H9 (cell line): ENCODE data around the gene ZNF816. TPM values are rescaled to one million over a fixed set of nuclear protein-coding genes. Genes with fewer than 3 reads are reported as not detected.

Source experiments
- DNase-seq: peaks from one replicate; pipeline ENCODE4 v3.0.0-alpha.2; 2017
- H2AFZ ChIP-seq: one replicate; pipeline ENCODE4 v1.6.1; 2013; ENCODE audit warnings: mild to moderate bottlenecking, low read length, control low read depth, moderate library complexity
- H2AK5ac ChIP-seq: 2 replicates; pipeline ENCODE4 v1.6.1; 2013; ENCODE audit warnings: low read length, control low read depth, mixed read lengths; ENCODE audit not compliant: insufficient read length
- H2BK120ac ChIP-seq: one replicate; pipeline ENCODE4 v1.6.1; 2013; ENCODE audit warnings: low read depth, mild to moderate bottlenecking, low read length, control low read depth, inconsistent platforms; ENCODE audit not compliant: poor library complexity, severe bottlenecking
- H2BK12ac ChIP-seq: 2 replicates; pipeline ENCODE4 v1.6.1; 2013; ENCODE audit warnings: low read length, control low read depth, mixed read lengths, low read depth; ENCODE audit not compliant: insufficient read length
- H2BK15ac ChIP-seq: 2 replicates; pipeline ENCODE4 v1.6.1; 2013; ENCODE audit warnings: low read depth, low read length, control low read depth
- H2BK20ac ChIP-seq: one replicate; pipeline ENCODE4 v1.6.1; 2013; ENCODE audit warnings: low read depth, mild to moderate bottlenecking, low read length, control low read depth, inconsistent platforms; ENCODE audit not compliant: poor library complexity, severe bottlenecking
- H2BK5ac ChIP-seq: 2 replicates; pipeline ENCODE4 v1.6.1; 2013; ENCODE audit warnings: low read length, control low read depth, mixed read lengths; ENCODE audit not compliant: insufficient read length
- H3K14ac ChIP-seq: 2 replicates; pipeline ENCODE4 v1.6.1; 2013; ENCODE audit warnings: low read length, control low read depth; ENCODE audit not compliant: insufficient read depth
- H3K18ac ChIP-seq: 2 replicates; pipeline ENCODE4 v1.6.1; 2013; ENCODE audit warnings: low read depth, mild to moderate bottlenecking, mixed read lengths, low read length, control low read depth; ENCODE audit not compliant: insufficient read length
- H3K23ac ChIP-seq: 2 replicates; pipeline ENCODE4 v1.6.1; 2013; ENCODE audit warnings: low read length, control low read depth, mixed read lengths, low read depth; ENCODE audit not compliant: insufficient read length
- H3K23me2 ChIP-seq: 2 replicates; pipeline ENCODE4 v1.6.1; 2013; ENCODE audit warnings: low read depth, mild to moderate bottlenecking, mixed read lengths, low read length, control low read depth; ENCODE audit not compliant: insufficient read length, poor library complexity, severe bottlenecking
- H3K27ac ChIP-seq: 2 replicates; pipeline ENCODE4 v1.5.1; 2013; ENCODE audit warnings: low read length, control low read depth, mixed read lengths, low read depth; ENCODE audit not compliant: insufficient read length
- H3K27me3 ChIP-seq: 2 replicates; pipeline ENCODE4 v1.6.1; 2013; ENCODE audit warnings: low read length, control low read depth, inconsistent platforms; ENCODE audit not compliant: insufficient read depth
- H3K4ac ChIP-seq: 2 replicates; pipeline ENCODE4 v1.6.1; 2013; ENCODE audit warnings: low read depth, mild to moderate bottlenecking, control low read depth, inconsistent platforms, low read length, moderate library complexity
- H3K4me1 ChIP-seq: 2 replicates; pipeline ENCODE4 v1.6.1; 2013; ENCODE audit warnings: low read length, control low read depth, inconsistent platforms; ENCODE audit not compliant: insufficient read depth
- H3K4me2 ChIP-seq: 2 replicates; pipeline ENCODE4 v1.6.1; 2013; ENCODE audit warnings: low read length, control low read depth, mixed read lengths; ENCODE audit not compliant: insufficient read length, insufficient read depth
- H3K56ac ChIP-seq: 2 replicates; pipeline ENCODE4 v1.6.1; 2013; ENCODE audit warnings: low read depth, mild to moderate bottlenecking, mixed read lengths, low read length, control low read depth; ENCODE audit not compliant: insufficient read length
- H3K79me1 ChIP-seq: 2 replicates; pipeline ENCODE4 v1.6.1; 2013; ENCODE audit warnings: low read depth, mild to moderate bottlenecking, moderate library complexity, low read length, control low read depth, inconsistent platforms; ENCODE audit not compliant: insufficient read depth, poor library complexity, severe bottlenecking
- H3K79me2 ChIP-seq: 2 replicates; pipeline ENCODE4 v1.6.1; 2013; ENCODE audit warnings: low read length, control low read depth, inconsistent platforms; ENCODE audit not compliant: insufficient read depth
- H3K9ac ChIP-seq: 2 replicates; pipeline ENCODE4 v1.6.1; 2013; ENCODE audit warnings: low read length, control low read depth, mixed read lengths; ENCODE audit not compliant: insufficient read length; ENCODE audit errors: extremely low read depth
- H3K9me3 ChIP-seq: one replicate; pipeline ENCODE4 v1.6.1; 2013; ENCODE audit warnings: low read depth, low read length, inconsistent platforms; ENCODE audit not compliant: control insufficient read depth
- H3T11ph ChIP-seq: one replicate; pipeline ENCODE4 v1.6.1; 2013; ENCODE audit warnings: mild to moderate bottlenecking, low read length, control low read depth, inconsistent platforms
- H4K20me1 ChIP-seq: one replicate; pipeline ENCODE4 v1.6.1; 2013; ENCODE audit not compliant: control insufficient read depth, insufficient read length, insufficient read depth
- H4K5ac ChIP-seq: 2 replicates; pipeline ENCODE4 v1.6.1; 2013; ENCODE audit warnings: low read depth, mild to moderate bottlenecking, mixed read lengths, low read length, control low read depth; ENCODE audit not compliant: insufficient read length
- H4K8ac ChIP-seq: replicated peaks from 2 replicates; pipeline ENCODE4 v1.6.1; 2013; ENCODE audit warnings: low read length, control low read depth, mixed read lengths, low read depth; ENCODE audit not compliant: insufficient read length
- H4K91ac ChIP-seq: 2 replicates; pipeline ENCODE4 v1.6.1; 2013; ENCODE audit warnings: low read depth, mild to moderate bottlenecking, moderate library complexity, mixed read lengths, low read length, control low read depth; ENCODE audit not compliant: insufficient read length
- H3K27ac Mint-ChIP-seq, 3 experiments: 2 replicates in 2 of 3; 3 replicates in 1 of 3; pipeline ENCODE4 v1.8.0; 2020 to 2021; ENCODE audit warnings: mixed read lengths in 3 of 3, mild to moderate bottlenecking in 1 of 3, moderate library complexity in 1 of 3
- H3K27me3 Mint-ChIP-seq: 2 replicates; pipeline ENCODE4 v1.8.0; 2021; ENCODE audit warnings: low read depth, mild to moderate bottlenecking, moderate library complexity, mixed read lengths
- H3K36me3 Mint-ChIP-seq, 3 experiments: 2 replicates in 2 of 3; 3 replicates in 1 of 3; pipeline ENCODE4 v1.8.0; 2020 to 2021; ENCODE audit warnings: low read depth in 3 of 3, mixed read lengths in 3 of 3; ENCODE audit not compliant: insufficient read depth in 1 of 3
- H3K4me1 Mint-ChIP-seq, 2 experiments: 2 replicates each; pipeline ENCODE4 v1.8.0; 2020; ENCODE audit warnings: mixed read lengths in 2 of 2
- H3K4me3 Mint-ChIP-seq, 2 experiments: 2 replicates in 1 of 2; 3 replicates in 1 of 2; pipeline ENCODE4 v1.8.0; 2020 to 2021; ENCODE audit warnings: mild to moderate bottlenecking in 2 of 2, mixed read lengths in 2 of 2, moderate library complexity in 1 of 2
- H3K9me3 Mint-ChIP-seq, 2 experiments: 2 replicates in 1 of 2; 3 replicates in 1 of 2; pipeline ENCODE4 v1.8.0; 2020; ENCODE audit warnings: mild to moderate bottlenecking in 2 of 2, mixed read lengths in 2 of 2, moderate library complexity in 1 of 2
- CTCF ChIP-seq: fragments of 200-600 bp; sonication (generic); conservative IDR thresholded peaks from 3 replicates; pipeline ENCODE4 v1.8.0; 2021; ENCODE audit warnings: antibody characterized with exemption, mild to moderate bottlenecking
- WGBS: extraction: QIAGEN DNeasy Blood & Tissue Kit; methylation state at CpG from one replicate; pipeline ENCODE4 v1.1.7; 2013; ENCODE audit warnings: missing lambda C conversion rate, low lambda C conversion rate, mixed read lengths; ENCODE audit not compliant: insufficient read length; ENCODE audit errors: extremely low coverage; 5-methylcytosine and 5-hydroxymethylcytosine counted together
- total RNA-seq: library from RNA; stranded (reverse); gene quantifications from 2 replicates; pipeline ENCODE4 v1.2.1, GENCODE V29; 2021

Gene ZNF816
- total RNA-seq, 1 experiment from 2014 or later, result 15.1 TPM

DNA sequence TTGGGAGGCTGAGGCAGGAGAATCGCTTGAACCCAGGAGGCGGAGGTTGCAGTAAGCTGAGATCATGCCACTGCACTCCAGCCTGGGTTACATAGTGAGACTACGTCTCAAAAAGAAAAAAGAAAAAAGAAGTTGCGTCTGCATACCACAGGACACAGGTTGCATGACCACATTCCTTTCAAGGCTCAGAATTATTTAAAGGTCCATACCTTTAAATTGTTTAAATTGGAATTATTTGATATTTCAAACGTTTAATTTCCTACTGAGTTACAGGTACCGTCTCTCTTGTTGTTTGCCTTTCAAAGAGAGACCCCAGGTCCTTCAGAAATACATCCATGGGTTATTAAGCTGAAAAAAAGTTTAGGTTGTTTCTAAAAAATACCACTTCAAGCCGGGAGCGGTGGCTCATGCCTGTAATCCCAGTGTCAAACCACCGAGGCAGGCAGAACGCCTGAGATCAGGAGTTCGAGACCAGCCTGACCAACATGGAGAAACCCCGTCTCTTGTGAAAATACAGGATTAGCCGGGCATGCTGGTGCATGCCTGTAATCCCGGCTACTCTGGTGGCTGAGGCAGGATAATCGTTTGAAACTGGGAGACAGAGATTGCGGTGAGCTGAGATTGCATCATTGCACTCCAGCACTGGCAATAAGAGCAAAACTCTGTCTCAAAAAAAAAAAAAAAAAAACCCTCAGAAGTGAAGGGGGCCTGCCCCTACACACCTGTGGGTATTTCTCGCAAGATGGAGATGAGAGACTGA is 18.6 kb downstream of the ZNF816 start:
- Mint-ChIP-seq H3K27me3 (no peaks in the 10 kb centered on the region), H3K36me3 (peaks cover 8 to 13% (median 11%) of the 10 kb centered on the region in 3 experiments), H3K4me3 (peak overlapping the region; percentile 1 to 25; a peak in 4 of 5 replicates), H3K27ac (peak overlapping the region; percentile 48 to 97 (median 68); a peak in 6 of 7 replicates), H3K4me1 (peaks cover 34 to 43% of the 10 kb centered on the region in 2 experiments), H3K9me3 (peaks cover 13% of the 10 kb centered on the region in 2 experiments)
- Histone ChIP-seq H3K18ac (peak overlapping the region; percentile 54), H2BK120ac (peak overlapping the region; percentile 90), H3K9me3 (peaks cover 7% of the 10 kb centered on the region), H3K27ac (no peak overlapping the region), H3K56ac (no peak overlapping the region), H2BK5ac (no peak overlapping the region), H3K23ac (no peak overlapping the region), H4K5ac (no peak overlapping the region), H3T11ph (no peak overlapping the region), H3K9ac (no peak overlapping the region), H3K14ac (no peak overlapping the region), H2BK20ac (no peak overlapping the region), H4K91ac (no peak overlapping the region), H3K4me2 (no peak overlapping the region), H3K4me1 (peaks cover 6% of the 10 kb centered on the region; the same call in 1 of the 2 replicates), H3K79me1 (peaks cover 6% of the 10 kb centered on the region), H2BK12ac (peak overlapping the region; percentile 65), H4K20me1 (no peaks in the 10 kb centered on the region), H2AFZ (no peak overlapping the region), H2BK15ac (no peak overlapping the region), H3K27me3 (no peaks in the 10 kb centered on the region), H3K4ac (no peak overlapping the region; the same call in 1 of the 2 replicates), H3K79me2 (peaks cover 3% of the 10 kb centered on the region; the same call in 1 of the 2 replicates), H4K8ac (no peak overlapping the region), H2AK5ac (no peak overlapping the region), H3K23me2 (peaks cover 4% of the 10 kb centered on the region)
- TF ChIP-seq CTCF, result no peak
- DNase-seq, result no peak
- no CpG with 5 or more reads among the region's 17 CpGs for WGBS
